ENCODE results near the gene STARD13.

DNA sequence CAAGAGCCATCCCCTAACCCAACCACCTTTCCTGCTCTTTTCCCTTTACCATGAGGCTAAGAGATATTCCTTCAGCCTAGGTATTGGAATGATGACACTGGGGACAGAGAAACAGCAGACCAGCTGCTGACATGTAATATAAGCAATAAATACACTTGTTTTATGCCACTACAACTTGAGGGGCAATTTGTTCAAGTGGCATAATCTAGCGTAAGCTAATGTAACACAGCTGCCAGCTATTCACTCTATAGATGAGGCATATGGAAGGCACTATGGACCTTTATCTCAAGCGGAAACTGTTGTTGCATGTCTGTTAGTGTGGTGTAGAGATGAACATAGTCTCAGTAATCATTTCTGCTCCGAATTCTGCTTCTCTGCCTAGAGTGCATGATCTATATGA is 111.1 kb downstream of the STARD13 start:
- TF ChIP-seq CTCF (IDR thresholded peaks at IDR 0.05) (no peak), POLR2A (IDR thresholded peaks at IDR 0.05) (no peak)
